Cardiac muscle cell (in vitro differentiated cells and primary cell): ENCODE data around the gene PDZRN4. TPM values are rescaled to one million over a fixed set of nuclear protein-coding genes. Genes with fewer than 3 reads are reported as not detected.

Experiments used
- DNase-seq, 2 donors: peaks; one replicate each; pipeline versions ENCODE4 v3.0.0 to v3.0.0-alpha.2; 2010 to 2017; ENCODE audit warnings: low read depth in 1 of 2, low spot score in 1 of 2
- H3K27ac ChIP-seq: fragments of 200-600 bp; sonication (generic); 2 replicates; pipeline ENCODE4 v1.5.1; 2016
- H3K27me3 ChIP-seq: fragments of 200-600 bp; sonication (generic); 2 replicates; pipeline ENCODE4 v1.6.0; 2016; ENCODE audit warnings: control low read depth
- H3K36me3 ChIP-seq: fragments of 200-600 bp; sonication (generic); 2 replicates; pipeline ENCODE4 v1.5.1; 2016; ENCODE audit warnings: control low read depth
- H3K4me1 ChIP-seq: fragments of 200-600 bp; sonication (generic); 2 replicates; pipeline ENCODE4 v1.8.1; 2017; ENCODE audit warnings: low read depth, mild to moderate bottlenecking, mixed run types
- H3K4me3 ChIP-seq: fragments of 200-600 bp; sonication (generic); 2 replicates; pipeline ENCODE4 v1.5.1; 2016; ENCODE audit warnings: mild to moderate bottlenecking
- H3K9me3 ChIP-seq: fragments of 200-600 bp; sonication (generic); 2 replicates; pipeline ENCODE4 v1.5.1; 2017; ENCODE audit warnings: low read depth, mild to moderate bottlenecking, control low read depth
- polyA plus RNA-seq: library from polyadenylated mRNA; unstranded; fragments of >200 nt; fragmentation: Nextera tagmentation; extraction: Ambion mirVana; gene quantifications from 2 replicates; pipeline ENCODE4 v1.2.1, GENCODE V29; 2016
- total RNA-seq: library from RNA; depleted of rRNA; stranded (reverse); fragments of >200 nt; gene quantifications from 2 replicates; pipeline ENCODE4 v1.2.3, GENCODE V29; 2016
- TF ChIP-seq, protein P1 (sequence below): IDR thresholded peaks from 2 replicates; pipeline ENCODE4 v1.5.1; 2012; ENCODE audit warnings: low read depth, mild to moderate bottlenecking, low read length

Gene PDZRN4
- total and polyA plus RNA-seq, 2 experiments from 2014 or later, result 2.9 to 5.0 TPM

DNA sequence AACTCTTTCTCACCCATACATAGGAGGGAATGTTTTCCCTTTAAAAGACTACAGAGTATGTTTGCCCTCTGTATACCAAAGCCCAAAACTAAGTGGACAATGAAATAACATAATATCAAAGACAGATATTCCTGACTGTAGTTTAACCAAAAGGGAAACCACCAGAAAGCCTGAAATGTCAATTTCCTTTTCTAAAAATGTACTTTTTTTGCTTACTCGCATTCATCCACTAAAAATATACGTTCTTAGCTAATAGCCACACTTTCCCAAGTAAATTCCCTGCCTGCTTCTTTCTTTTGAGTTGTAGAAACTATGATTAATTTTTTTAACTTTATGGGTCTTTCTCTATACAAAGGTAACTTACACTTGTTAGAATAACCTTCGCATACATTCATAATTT, 280.2 kb downstream of the PDZRN4 start:
- no peak for DNase-seq
- peaks cover 23% of the 10 kb centered on the region for H3K4me1 ChIP-seq
- H3K27me3 ChIP-seq, result no peaks in the 10 kb centered on the region
- H3K36me3 ChIP-seq, result no peaks in the 10 kb centered on the region
- TF ChIP-seq, protein P1, sequence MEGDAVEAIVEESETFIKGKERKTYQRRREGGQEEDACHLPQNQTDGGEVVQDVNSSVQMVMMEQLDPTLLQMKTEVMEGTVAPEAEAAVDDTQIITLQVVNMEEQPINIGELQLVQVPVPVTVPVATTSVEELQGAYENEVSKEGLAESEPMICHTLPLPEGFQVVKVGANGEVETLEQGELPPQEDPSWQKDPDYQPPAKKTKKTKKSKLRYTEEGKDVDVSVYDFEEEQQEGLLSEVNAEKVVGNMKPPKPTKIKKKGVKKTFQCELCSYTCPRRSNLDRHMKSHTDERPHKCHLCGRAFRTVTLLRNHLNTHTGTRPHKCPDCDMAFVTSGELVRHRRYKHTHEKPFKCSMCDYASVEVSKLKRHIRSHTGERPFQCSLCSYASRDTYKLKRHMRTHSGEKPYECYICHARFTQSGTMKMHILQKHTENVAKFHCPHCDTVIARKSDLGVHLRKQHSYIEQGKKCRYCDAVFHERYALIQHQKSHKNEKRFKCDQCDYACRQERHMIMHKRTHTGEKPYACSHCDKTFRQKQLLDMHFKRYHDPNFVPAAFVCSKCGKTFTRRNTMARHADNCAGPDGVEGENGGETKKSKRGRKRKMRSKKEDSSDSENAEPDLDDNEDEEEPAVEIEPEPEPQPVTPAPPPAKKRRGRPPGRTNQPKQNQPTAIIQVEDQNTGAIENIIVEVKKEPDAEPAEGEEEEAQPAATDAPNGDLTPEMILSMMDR, result no peak
- no peaks in the 10 kb centered on the region for H3K9me3 ChIP-seq
- H3K27ac ChIP-seq, result no peak overlapping the region
- H3K4me3 ChIP-seq, result no peak overlapping the region

DNA sequence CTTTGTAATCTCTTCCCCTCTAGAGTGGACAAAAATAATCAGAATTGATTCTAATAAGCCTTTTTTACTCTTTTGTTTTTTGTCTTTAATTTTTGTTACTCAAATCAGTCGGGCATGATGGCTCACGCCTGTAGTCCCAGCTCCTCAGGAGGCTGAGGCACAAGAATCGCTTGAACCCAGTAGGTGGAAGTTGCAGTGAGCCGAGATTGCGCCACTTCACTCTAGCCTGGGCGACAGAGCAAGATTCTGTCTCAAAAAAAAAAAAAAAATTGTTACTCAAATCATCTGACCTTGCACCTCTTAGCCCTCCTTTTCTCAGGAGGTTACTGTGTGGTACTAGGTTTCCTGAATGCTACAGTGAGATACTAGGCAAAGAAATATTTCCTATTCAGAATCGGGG, 280.6 kb downstream of the PDZRN4 start:
- peaks cover 23% of the 10 kb centered on the region for H3K4me1 ChIP-seq
- no peaks in the 10 kb centered on the region for H3K27me3 ChIP-seq
- TF ChIP-seq, protein P1, result no peak
- H3K36me3 ChIP-seq, result no peaks in the 10 kb centered on the region
- no peak overlapping the region for H3K27ac ChIP-seq
- no peaks in the 10 kb centered on the region for H3K9me3 ChIP-seq
- no peak for DNase-seq
- no peak overlapping the region for H3K4me3 ChIP-seq

DNA sequence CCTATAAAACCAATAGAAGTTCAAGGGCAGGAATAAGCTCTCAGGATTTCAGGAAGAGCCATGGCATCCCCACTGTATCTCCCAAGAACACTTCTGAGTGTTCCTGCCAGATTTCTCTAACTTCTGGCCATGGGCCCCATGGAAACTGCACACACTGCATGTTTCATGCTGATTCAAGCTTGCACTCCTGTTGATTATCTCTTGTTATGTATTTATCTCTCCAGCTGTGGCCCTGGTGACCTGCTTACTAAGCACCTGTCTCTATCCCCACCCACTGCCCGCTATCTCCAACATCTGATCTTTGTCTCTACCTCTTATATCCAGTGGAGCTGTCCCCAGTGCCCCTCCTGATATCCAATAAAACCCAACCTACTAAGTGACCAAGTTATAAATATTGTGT, 285.3 kb downstream of the PDZRN4 start:
- Histone ChIP-seq H3K4me1 (no peaks in the 10 kb centered on the region), H3K27me3 (no peaks in the 10 kb centered on the region), H3K27ac (no peak overlapping the region), H3K4me3 (no peak overlapping the region), H3K9me3 (no peaks in the 10 kb centered on the region), H3K36me3 (no peaks in the 10 kb centered on the region)
- no peak for DNase-seq
- TF ChIP-seq, protein P1, result no peak

DNA sequence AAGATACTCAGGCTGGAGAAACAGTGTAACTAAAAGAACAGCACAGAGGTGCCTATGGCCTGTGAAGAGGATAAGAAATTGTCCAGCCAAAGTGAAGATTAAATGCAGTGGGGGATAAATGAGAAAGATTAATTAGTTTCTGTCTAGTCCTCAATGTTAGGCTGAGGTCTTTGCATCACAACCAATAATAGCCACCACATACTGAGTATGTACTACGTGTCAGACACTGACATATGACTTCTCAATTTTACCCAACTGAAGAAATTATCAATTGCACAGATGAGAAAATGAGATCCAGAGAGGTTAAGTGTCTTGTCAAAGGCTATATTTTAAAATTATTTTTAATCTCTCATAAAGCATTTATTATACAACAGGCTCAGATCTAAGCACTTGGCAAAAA, 285.9 kb downstream of the PDZRN4 start:
- DNase-seq, result no peak
- no peaks in the 10 kb centered on the region for H3K27me3 ChIP-seq
- H3K36me3 ChIP-seq, result no peaks in the 10 kb centered on the region
- no peak overlapping the region for H3K4me3 ChIP-seq
- no peak overlapping the region for H3K27ac ChIP-seq
- H3K4me1 ChIP-seq, result no peaks in the 10 kb centered on the region
- TF ChIP-seq, protein P1, result no peak
- no peaks in the 10 kb centered on the region for H3K9me3 ChIP-seq

DNA sequence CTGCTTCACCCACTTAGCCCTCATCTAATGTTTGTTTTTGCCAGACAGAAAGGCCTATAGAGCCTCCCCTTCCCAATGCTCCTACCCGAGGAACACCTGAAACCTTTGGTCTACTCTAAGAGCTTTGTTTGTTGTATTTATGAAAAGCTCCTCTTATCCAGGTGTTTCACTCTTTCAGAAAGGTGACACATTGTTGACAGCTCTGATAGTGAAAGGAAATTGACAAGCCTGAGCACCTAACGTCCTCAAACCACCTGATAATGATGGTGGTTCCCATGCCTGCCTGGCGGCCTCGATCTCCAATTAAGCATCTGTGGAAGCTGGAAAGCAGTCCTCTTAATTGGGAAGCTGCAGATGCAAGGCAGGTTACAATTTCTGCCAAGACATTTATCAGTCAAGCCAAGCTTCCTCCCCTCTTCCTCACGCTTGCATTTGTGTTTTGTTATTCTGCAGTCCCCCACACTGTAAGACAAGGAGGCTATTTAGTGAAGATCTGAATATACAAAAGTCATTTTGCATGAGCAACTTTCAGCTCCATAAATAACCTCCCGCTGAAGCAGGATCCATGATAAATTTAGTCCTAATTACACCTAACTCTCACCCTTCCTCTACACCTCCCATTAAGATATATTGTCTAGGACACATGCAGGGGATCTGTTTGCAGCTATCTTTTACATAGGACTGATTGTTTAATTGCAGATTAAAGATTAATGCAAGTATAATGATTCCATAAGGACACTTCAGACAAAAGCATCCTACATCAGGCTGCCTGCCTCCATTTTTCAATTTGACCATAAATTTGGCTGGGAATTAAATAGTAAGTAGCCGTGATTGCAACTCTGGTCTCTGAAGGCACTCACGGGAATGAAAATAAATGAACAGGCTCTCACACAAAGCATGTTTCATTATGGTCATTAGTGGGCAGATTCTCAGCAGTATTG, 288.6 kb downstream of the PDZRN4 start:
- H3K36me3 ChIP-seq, result no peaks in the 10 kb centered on the region
- no peak overlapping the region for H3K4me3 ChIP-seq
- no peaks in the 10 kb centered on the region for H3K27me3 ChIP-seq
- TF ChIP-seq, protein P1, result no peak
- H3K27ac ChIP-seq, result no peak overlapping the region
- DNase-seq, result no peak
- H3K9me3 ChIP-seq, result no peaks in the 10 kb centered on the region
- H3K4me1 ChIP-seq, result no peaks in the 10 kb centered on the region
